Left ventricle myocardium inferior (tissue), 1 donor: ENCODE data around the gene JAKMIP1. TPM values are rescaled to one million over a fixed set of nuclear protein-coding genes. Genes with fewer than 3 reads are reported as not detected.

ENCODE experiments used
- DNase-seq: peaks from one replicate; pipeline ENCODE4 v3.0.0-alpha.2; 2020
- H3K27ac ChIP-seq: fragments of 200-600 bp; replicated peaks from 2 replicates; pipeline ENCODE4 v1.8.0; 2021
- H3K27me3 ChIP-seq: fragments of 200-600 bp; 2 replicates; pipeline ENCODE4 v1.8.0; 2021; ENCODE audit warnings: low read depth
- H3K36me3 ChIP-seq: fragments of 200-600 bp; 2 replicates; pipeline ENCODE4 v1.8.0; 2021
- H3K4me1 ChIP-seq: fragments of 200-600 bp; 2 replicates; pipeline ENCODE4 v1.8.0; 2021
- H3K4me3 ChIP-seq: fragments of 200-600 bp; 2 replicates; pipeline ENCODE4 v1.8.0; 2021; ENCODE audit warnings: mild to moderate bottlenecking, moderate library complexity
- H3K9me3 ChIP-seq: fragments of 200-600 bp; replicated peaks from 2 replicates; pipeline ENCODE4 v1.8.0; 2021
- intact Hi-C: fragments of 100-400 bp; cut with micrococcal nuclease; formaldehyde crosslinking; loops from one replicate; pipeline ENCODE4 v1.11.0; 2022
- total RNA-seq: library from RNA; stranded (reverse); fragmentation: NEBNext Ultra II Directional; extraction: Animal tissue kit (Norgen Biotek cat#: 25700); gene quantifications from one replicate; pipeline ENCODE4 v1.2.1, GENCODE V29; 2021
- TF ChIP-seq, protein P1 (sequence below): fragments of 200-600 bp; IDR thresholded peaks from 2 replicates; pipeline ENCODE4 v1.8.0; 2021; ENCODE audit warnings: antibody characterized with exemption, mild to moderate bottlenecking, borderline replicate concordance
- donor health status: DM: no; HTN: yes; CAD: no; lungs with severe emphysema.

JAKMIP1 gene
- total RNA-seq, 1 donor from 2014 or later: not detected

DNA sequence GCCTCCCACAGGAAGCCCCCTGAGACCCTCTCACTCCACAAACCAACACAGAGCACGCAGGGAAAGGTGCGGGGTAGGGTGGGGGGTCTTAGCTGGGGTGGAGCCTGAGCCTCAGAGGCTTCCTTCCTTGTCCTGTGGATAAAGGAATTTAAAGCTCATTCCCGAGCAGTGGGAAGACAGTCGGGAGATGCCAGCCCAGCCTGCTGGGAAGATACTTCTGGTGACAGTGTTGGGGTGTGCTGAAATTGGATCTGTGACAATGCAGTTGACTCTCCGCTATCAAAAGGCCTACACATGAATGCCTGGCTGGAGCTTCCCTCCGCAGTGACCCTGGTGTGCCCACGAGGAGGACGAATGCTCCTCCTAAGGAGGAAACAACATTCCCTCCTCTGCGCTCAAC lies 45.5 kb downstream of the JAKMIP1 start:
- intact Hi-C loops: no loop called here
- Histone ChIP-seq H3K36me3 (no peaks in the 10 kb centered on the region), H3K4me1 (no peaks in the 10 kb centered on the region), H3K27ac (no peak overlapping the region), H3K4me3 (no peak overlapping the region), H3K9me3 (no peaks in the 10 kb centered on the region), H3K27me3 (peaks cover 89% of the 10 kb centered on the region)
- no peak for DNase-seq
- TF ChIP-seq, protein P1, sequence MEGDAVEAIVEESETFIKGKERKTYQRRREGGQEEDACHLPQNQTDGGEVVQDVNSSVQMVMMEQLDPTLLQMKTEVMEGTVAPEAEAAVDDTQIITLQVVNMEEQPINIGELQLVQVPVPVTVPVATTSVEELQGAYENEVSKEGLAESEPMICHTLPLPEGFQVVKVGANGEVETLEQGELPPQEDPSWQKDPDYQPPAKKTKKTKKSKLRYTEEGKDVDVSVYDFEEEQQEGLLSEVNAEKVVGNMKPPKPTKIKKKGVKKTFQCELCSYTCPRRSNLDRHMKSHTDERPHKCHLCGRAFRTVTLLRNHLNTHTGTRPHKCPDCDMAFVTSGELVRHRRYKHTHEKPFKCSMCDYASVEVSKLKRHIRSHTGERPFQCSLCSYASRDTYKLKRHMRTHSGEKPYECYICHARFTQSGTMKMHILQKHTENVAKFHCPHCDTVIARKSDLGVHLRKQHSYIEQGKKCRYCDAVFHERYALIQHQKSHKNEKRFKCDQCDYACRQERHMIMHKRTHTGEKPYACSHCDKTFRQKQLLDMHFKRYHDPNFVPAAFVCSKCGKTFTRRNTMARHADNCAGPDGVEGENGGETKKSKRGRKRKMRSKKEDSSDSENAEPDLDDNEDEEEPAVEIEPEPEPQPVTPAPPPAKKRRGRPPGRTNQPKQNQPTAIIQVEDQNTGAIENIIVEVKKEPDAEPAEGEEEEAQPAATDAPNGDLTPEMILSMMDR: no peak

DNA sequence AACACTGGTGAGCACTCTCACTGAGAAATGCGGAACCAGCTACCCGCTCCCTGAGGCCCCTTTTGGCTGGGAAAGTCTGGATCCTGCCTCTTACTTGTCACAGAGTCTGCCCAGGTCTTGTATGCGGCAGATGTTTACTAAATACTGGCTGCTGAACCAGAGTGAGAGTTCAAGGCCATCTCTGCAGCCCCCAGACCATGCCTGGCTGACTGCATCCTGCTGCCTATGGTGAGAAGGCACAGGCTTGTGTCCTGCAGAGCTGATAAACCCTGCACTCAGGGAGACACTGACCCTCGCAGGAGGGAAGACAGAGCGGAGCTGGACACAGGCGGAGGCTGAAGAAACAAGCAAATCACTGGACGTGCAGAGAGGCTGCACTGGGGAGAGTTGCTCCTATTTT lies 46.5 kb downstream of the JAKMIP1 start:
- intact Hi-C loops: no loop called here
- TF ChIP-seq, protein P1: no peak
- Histone ChIP-seq H3K4me3 (no peak overlapping the region), H3K27me3 (peaks cover 95% of the 10 kb centered on the region), H3K4me1 (no peaks in the 10 kb centered on the region), H3K36me3 (no peaks in the 10 kb centered on the region), H3K27ac (no peak overlapping the region), H3K9me3 (no peaks in the 10 kb centered on the region)
- no peak for DNase-seq

DNA sequence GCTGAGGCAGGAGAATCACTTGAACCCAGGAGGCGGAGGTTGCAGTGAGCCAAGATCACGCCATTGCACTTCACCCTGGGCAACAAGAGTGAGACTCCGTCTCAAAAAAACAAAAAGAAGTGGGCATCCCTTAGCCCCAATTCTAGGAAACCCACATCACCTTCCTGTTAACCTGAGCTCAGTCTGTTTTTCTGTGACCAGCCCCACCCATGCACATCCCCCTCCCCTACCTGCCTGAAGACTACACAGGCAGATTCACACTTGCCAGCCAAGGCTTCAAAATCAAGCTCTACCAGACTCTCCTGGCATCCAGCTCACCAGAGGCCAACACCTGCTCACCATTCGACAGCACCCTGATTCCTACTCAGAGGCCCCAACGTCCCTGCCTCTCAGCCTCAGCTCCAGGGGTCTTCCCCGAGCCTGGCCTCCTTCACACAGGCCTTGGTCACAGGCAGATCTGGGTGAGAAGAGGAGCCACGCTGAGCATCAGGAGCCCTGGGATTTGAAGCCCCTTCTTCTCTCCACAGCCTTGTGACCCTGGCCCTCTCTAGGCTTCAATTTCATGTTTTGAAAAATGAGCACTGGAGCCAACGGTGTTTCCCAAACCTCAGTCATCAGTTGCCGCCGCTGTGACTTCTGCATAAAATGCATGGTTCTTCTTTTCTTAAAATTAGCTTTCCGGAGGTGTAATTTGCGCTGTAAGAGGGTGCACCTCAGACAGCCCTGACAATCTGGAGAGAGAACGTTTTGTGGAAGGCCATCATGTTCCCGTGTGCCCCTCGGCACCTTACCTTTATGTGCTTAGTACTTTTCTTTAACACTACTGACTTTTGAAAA lies 47.3 kb downstream of the JAKMIP1 start:
- Histone ChIP-seq H3K27me3 (peaks cover 98% of the 10 kb centered on the region), H3K4me3 (no peak overlapping the region), H3K36me3 (no peaks in the 10 kb centered on the region), H3K27ac (no peak overlapping the region), H3K9me3 (no peaks in the 10 kb centered on the region), H3K4me1 (no peaks in the 10 kb centered on the region)
- intact Hi-C loops: no loop called here
- DNase-seq: no peak
- TF ChIP-seq, protein P1: no peak

DNA sequence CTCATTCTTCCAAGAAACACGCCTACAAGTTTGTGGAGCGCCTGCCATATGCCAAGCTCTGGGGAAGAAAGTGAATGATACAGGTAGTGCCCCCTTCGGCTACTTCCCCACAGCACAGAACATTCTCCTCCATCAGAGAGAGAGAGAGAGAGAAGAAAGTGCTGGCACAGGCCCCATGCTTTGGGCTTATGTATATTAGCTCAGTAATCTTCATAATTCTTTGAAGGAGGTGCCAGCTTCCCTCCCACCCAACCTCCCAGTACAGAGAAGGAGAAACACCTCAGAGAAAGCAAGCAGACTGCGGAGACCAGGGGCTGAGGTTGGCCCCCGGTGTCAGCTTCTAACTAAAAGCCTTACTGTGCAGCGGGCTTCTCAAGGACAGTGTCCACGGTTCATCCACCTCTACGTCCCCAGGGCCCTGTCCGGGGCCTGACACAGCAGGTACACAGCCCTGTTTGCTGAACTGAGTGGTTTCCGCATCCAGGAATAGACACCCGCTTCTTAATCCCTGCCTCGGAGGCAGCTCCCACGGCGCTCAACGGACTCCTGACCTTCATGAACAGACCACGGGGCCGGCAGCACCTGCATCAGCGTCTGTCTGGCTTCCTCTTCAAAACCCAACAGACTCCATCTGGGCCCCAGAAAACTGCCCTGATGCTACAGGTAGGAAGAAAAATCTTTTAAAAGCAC lies 50.2 kb downstream of the JAKMIP1 start:
- Histone ChIP-seq H3K27me3 (peaks cover 79% of the 10 kb centered on the region), H3K4me3 (no peak overlapping the region), H3K4me1 (no peaks in the 10 kb centered on the region), H3K27ac (no peak overlapping the region), H3K9me3 (peaks cover 6% of the 10 kb centered on the region), H3K36me3 (no peaks in the 10 kb centered on the region)
- no peak for DNase-seq
- intact Hi-C loops: no loop called here
- TF ChIP-seq, protein P1: no peak

DNA sequence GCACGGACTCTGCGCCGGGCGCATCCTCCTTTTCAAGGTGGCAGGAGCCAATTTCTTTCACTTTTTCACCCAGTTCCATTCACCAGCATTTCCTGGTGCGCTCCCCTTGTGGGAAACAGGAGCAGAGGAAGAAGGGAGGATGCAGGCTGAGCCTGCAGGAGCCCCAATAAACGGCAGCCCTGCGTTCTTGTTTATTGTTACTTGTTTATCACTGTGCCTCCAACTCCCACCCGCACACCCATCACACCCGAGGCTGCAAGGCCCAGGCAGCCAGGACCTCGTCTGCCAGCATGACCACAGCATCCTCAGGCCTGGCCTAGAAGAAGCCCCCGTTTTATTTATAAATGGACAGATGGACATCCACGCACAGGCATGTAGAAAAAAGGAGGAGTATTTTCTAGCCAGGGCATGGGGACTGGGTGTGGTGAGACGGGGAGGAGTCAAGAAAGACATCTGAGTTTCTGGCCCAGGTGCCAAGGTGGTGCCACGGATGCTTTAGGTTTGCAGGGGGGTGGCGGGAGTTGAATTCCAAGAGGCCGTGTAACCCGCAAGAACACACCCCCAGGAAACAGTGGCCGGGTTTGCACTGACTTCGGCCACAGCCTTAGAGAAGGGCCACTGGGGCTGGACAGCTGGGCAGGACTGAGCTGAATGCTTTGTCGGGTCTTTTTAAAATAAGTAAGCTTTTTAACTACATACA lies 51.7 kb downstream of the JAKMIP1 start:
- TF ChIP-seq, protein P1: no peak
- Histone ChIP-seq H3K36me3 (no peaks in the 10 kb centered on the region), H3K9me3 (peaks cover 21% of the 10 kb centered on the region), H3K27ac (no peak overlapping the region), H3K27me3 (peaks cover 63% of the 10 kb centered on the region), H3K4me3 (no peak overlapping the region), H3K4me1 (no peaks in the 10 kb centered on the region)
- intact Hi-C loops: no loop called here
- no peak for DNase-seq
